Lung microvascular endothelial cell (primary cell): Measurements from ENCODE around the gene DMRTA2. TPM values are rescaled to one million over a fixed set of nuclear protein-coding genes. Genes with fewer than 3 reads are reported as not detected.
A peak's percentile ranks its signal among the peaks of the same experiment; 100 is the strongest.

ENCODE experiments used
- DNase-seq, 2 donors: peaks; one replicate each; pipeline versions ENCODE4 v3.0.0 to v3.0.0-alpha.2; 2010; ENCODE audit warnings: low read depth in 2 of 2
- total RNA-seq: library from RNA; depleted of rRNA; stranded (reverse); fragments of >200 nt; gene quantifications from 2 replicates; pipeline ENCODE4 v1.2.1, GENCODE V29; 2014

Gene DMRTA2
- total RNA-seq, 1 donor from 2014 or later, result not detected

DNA sequence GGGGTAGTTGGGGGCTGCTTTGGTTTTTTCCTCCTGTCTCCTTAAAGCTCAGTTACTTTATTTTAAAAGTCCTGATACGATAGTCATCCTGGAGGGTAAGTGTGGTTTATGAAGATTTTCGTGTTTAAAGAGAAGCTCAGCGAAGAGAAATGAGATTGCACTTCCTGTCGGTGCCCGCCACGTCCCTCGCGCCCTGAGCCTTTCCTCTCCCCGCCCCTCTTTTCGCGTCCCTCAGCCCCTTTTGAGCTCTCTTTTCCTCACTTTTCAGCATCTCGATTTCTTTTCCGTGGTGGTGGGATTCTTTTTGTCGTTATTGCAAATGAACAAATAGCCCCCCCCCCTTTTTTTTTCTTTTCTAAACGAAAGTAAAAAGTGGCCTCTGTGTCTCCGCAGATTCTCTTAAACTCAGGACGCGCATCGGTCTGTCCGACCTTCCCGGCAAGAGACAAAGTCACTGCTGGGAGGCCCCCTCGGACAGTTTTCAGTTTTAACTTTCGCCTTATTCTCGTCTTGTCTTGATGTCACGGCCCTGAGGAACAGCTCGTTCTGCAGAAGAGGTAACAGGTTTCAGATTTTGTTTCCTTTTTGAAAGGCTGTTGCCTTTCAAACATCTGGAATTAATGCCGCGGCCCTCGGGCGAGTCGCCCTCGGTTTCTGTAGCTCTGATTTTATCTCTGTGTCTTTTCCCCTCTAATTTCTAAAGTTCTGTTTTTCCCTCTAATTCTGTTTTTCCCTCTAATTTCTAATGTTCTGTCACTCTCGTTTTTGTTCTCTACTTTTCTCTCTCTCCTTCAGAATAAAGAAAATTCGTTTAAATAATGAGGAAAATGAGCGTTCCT lies 1.0 kb upstream of the DMRTA2 start:
- DNase-seq, result peak in 1 of 2 donors; percentile 34

DNA sequence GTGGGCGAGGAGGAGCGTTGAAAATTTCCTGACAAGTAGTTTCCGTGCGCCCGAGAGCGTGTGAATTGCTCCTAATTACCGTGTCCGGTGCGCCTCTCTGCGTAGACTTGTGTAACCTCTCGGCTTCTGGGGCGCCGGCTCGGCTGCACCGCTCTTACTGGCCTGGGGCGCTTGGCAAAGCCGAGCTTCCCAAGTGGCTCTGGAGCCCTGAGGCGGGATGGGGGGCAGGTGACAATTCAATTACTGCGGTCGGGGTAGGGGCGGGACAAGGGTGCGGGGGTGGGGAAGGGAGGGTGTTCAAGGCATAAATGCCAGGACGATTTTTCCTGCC lies 392 bp upstream of the DMRTA2 start:
- DNase-seq, result no peak

DNA sequence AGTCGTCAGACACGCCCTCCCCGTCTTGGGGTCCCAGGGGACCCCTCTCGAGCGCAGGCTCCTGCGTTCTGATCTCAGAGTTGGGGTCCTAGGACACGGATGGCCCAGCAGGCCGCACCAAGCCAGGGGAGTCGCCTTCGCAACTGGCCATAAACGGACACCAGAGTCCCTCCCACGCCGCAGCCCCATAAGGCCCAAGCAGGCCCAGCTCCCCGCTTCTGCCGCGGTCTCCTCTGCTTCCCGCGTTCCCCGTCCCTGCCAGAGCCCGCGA lies 633 bp downstream of the DMRTA2 start:
- no peak for DNase-seq

DNA sequence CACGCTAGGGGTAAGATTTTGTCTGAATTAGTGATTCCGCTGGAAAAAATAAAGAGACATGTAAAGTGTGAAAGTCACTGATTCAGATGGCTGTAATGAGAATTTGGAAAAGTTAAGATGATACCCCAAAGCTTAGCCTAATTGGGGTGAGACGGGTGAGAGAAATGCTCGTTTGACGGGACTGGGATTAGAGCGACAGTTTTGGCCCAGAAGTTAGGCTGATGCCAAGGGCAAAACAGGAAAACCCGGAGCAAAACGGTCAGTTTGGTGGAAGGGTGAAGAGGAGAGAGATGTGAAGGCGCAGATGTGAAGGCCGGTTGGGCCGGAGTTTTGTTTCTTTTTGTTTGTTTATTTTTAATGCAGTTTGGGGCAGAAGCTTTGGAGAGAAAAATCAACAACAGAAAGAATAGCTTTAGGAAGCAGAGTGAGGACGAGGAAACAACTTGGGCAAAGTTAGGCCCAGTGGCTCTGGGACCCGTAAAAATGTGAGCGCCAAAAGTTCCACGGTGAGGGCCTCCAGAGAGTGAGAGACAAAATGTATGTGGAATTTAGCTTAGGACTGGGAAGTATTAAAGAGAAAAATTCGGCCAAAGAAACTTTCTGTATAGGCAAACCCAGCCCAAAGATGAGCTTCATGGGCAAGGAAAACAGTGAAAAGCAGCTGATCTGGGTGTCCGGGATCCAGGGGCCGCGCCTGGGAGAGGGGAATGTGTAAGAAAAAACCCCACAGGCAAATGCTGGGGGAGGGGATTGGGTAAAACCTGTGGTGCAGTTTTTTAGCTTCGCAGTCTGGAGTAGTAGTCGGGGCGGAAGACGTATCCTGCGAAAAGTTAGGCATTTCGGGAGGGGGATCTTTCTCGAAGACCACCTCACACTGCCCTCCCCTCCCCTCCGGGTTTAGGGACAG lies 1.2 kb downstream of the DMRTA2 start:
- DNase-seq, result no peak

DNA sequence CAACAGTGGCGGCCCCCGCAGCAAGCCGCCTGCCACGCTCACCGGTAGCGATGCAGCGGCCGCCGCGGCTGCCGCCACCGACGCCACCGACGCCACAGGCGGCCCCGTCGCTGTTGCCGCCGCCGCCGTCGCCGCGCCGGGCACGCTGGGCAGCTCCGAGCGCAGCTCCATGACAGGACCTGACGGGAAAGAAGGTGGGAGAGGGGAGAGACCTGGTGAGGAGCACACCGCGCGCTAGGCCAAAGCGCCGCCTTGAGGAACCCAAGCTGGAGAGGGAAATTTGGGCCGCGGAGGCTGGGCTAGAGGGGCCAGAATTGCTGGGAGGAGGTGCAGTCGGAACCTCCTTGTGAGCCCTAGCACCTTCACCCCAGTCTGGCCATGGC lies 1.9 kb downstream of the DMRTA2 start:
- no peak for DNase-seq

DNA sequence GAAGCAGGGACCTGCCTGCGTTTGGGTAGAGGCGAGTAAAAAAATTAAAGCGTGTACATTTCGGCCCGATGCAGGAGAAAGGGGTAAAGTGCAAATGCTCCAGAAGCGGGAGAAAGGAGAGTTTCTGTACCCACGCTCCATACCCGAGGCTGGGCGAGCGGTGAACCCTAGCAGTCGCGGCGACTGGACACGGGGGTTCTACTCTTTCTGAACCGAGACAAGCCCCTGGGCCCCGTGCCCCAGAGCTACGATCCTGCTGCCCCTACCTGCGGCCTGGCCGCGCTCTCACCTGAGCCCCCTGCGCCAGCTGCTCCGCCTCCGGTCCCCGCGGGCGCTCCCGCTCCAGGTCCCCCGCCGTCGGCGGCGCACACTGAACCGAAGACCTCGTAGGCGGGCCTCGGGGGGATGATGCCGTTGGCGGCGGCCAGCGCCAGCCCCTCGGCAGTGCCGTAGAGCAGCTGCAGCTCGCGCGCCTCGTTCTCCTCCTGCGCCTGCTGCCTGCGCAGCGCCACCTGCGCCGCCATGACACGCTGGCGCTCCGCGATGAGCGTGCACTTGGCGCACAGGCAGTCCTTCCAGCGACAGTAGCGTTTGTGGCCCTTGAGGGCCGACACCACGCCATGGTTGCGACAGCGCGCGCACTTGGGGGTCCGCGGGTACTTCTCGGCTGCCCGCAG lies 2.4 kb downstream of the DMRTA2 start:
- DNase-seq, result peak in 1 of 2 donors; percentile 35

DNA sequence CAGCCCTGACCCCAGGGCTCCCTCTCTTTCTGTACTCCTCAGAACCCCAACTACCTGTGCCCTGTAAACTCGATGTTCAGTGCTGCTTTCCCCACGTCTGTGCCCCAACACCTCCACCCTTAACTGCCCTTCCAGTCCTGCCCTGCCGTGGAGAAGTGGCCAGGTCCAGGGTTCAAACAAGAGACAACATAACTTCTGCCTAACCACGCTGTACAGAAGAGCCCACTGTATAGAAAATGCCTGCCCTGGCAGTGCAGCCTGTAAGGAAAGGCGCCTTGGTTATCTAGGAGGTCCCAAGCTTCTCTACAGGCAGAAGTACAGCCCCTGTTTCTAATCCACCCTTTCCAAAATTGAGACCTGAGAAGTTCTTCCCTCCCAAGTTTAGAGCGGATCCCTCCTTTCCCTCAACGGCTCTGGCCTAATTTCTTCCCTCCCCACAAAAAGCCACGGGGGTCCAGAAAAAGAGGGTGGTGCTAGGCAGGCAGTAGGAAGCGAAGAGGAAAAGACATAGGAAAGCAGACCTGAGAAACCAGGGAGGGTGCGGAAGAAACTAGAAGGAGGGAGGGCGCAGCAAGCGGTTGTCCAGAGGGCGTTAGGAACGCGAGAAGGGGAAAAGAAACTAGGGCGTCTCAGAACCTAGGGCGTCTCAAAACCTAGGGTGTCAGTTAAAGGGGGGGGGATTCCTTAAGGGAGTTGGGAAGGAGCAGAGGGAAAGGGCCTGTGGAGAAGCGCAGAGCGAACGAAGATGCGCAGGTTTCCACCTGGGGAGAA lies 3.2 kb downstream of the DMRTA2 start:
- DNase-seq, result no peak

DNA sequence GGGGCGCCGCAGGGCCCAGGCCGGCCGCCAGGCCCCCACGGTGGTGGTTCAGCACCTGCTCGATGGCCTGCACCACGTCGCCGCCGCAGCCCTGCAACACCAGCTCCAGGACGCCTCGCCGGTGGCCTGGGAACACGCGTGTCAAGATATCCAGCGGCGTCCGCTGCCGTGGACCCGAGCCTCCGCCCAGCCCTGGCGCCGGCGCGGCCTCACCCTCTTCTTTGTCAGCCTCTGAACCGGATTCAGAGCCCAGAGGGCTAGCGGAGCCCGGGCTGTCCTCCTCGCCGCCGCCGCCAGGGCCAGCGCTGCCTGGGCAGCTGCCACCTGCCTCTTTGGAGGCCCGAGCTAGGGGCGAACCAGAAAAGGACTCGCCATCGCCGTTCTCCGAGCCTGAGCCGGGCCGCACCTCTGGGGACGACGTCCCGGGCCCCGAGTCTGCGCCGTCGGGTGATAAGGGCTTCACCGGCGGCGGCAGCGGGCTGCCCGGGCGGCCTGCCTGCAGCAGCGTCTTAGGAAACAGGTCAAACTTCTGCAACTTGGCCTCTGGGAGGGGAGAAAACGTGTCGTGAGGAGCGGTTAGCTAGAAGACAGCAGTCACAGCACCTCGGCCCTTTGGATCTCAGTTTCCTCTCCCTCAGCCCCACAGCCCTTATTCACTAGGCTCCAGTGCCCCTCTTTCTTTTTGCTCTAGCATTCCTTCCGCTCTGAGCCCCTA lies 3.9 kb downstream of the DMRTA2 start:
- DNase-seq, result peak in 1 of 2 donors; percentile 36

DNA sequence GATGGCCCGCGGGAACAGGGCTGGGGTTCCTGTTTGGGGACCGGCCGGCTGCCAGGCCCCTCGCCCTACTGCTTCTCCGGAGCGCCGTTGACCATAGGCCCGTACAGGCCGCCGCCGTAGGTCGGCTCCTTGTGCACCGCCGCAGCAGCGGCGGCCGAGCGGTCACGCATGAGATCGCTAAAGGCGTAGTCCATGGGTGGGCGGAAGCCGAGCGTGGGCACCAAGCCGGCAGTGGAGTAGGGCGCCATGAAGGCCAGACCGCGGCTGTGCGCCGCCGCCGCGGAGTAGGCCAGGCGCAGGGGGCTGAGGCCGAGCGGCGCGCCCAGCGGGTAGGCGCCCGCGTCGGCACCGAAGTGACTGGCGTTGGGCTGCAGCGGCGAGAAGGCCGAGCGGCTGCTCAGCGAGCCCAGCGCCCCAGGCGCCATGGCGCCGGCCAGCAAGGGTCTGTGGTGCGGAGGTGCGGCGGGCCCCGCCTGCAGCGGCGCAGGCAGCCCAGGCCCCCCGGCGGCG lies 4.6 kb downstream of the DMRTA2 start:
- peak in 1 of 2 donors; percentile 34 for DNase-seq

DNA sequence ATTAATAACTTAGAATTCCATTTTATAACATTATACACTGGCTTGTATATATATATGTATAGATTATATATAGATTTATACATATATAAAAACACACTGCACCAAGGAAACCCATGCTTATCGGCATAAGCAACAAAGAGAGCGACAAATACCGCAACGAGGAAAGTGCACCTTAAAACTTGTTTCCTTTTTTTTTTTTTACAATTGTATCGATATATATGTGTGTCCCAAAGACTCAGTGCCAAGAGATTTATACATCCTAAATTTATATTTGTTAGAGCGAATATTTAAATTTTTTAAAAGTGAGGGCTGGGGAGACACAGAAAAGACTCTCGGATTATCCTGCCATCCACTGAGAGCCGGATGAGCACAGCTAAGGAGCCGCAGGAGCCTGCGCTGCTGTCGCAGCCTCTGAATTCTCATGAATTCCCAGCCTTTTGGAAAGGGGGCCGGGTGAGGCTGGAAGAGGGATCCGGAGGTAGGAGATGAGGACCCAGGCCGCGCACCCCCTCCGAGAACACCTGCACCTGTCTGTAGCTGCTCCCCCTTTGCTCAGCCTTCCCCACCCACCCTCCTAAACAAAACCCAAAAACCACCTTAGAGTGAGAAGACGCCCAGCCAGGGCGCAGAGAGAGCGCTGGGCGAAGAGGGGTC lies 5.2 kb downstream of the DMRTA2 start:
- no peak for DNase-seq

DNA sequence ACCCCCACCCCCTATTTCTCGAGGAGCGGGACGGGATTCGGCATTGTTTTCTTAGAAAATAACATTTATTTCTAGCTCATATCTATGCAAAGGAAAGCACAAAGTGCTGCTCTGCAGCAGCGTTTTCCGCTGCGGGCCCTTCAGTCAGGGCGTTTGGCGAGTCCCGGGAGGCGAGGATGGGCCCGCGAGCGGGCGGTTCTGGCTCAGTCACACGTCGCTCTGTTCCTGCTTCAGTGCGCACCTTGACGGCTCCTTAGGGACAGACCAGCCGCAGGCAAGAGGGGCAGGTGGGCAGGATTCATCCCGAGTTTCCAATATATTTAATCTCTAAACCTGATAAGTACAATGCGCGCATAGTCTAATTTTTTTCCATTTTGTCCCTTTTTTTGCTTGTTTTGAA lies 5.7 kb downstream of the DMRTA2 start:
- DNase-seq, result no peak

DNA sequence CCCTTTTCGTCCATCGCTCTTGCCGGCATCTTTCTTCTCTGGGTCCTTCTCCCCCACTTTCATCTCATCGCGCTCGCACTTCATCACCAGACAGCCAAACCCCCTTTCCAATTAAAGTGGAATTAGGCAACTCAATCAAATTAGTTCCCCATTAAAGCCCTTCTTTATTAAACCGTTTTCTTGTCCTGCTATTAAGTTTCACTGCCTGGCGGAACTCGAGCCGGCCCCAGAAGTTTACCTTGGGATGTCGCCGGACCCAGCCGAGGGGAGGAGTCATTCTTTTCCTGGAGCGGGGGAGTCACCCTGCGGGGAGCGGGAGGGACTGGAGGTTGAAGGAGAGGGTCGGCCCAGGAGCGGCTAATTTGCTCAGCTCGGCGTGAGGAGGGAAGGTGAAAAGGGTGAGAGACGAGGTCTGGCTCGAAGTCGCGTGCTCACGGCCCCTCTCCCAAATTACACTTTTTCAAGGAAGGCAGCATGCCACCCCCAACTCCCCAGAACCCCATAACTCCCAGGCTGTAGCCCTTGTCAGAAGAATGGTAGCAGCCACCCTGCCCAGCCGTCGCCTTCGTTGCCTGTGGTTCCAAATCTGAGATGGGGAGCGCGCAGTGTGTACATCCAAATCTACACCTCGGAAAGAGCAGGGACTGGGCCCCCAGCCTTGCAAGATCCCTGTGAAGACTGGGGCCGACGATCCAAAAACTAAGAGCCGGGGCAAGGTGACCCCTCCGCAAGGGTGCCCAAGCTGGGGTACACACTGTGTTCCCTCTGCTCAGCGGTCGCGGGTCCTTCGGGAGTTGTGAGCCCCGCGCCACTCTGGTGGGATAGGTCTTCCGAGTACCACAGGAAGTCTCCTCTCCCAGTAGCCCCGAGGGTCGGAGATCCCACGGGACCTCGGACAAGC lies 6.4 kb downstream of the DMRTA2 start:
- no peak for DNase-seq

DNA sequence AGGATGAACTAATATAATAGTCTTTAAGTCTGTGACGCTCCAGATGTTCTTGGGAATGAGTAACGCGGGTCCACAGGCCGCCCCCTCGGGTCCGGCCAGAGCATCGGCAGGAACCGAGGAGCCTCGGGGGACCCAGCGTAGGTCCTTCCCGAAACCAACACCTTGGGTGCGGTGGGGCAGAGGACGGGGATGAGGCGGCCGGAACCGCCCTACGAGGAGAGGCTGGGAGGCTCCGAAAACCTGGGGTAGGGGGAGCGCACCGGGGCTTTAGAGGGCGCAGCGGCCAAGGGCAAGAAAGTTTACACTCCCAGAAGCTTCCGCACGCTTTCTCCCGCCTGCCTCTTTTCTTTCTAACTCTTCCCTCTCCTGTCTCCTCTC lies 7.1 kb downstream of the DMRTA2 start:
- DNase-seq, result no peak

DNA sequence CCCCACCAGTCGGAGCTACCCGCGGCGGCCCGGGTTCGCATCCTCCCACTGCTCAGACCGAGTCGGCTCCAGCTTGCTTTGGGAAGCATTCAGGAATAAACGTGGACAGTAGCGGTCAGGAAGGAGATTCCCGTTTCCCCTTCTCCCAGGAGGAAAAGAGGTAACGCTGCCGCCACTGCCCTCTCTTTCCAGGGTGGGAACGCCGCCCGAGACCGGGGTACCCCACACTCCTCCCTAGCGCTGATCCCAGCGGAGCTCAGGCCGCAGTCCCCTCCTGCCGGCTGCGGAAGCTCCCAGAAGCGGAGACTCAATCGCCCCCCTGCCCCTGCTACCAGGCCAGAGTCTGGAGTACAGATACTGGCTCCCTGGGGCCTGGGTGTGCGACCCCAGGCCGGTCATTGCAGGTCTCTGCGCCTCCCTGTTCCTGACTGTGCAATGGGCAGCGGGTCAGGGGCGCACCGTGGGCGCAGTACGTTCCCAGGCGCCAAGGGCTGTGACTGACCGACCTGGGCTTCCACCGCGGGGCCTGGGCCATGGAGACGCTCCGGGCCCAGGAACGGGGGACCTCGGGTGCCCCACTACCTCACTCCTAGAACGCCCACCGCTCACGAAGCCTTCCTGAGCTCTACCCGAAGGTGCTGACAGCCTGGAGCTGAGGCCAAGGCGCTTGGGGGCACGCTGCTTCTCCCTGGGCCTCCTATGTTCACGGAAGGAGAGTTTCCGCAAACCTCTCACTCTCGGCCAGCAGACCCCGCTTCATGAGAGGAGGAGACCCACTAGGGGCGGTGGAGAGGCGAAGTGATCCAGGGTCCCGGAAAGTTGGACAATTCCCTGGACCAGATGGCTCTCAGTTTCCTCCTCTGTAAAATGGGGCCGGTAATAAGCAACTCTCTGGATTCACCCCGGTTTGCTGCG lies 7.8 kb downstream of the DMRTA2 start:
- no peak for DNase-seq

DNA sequence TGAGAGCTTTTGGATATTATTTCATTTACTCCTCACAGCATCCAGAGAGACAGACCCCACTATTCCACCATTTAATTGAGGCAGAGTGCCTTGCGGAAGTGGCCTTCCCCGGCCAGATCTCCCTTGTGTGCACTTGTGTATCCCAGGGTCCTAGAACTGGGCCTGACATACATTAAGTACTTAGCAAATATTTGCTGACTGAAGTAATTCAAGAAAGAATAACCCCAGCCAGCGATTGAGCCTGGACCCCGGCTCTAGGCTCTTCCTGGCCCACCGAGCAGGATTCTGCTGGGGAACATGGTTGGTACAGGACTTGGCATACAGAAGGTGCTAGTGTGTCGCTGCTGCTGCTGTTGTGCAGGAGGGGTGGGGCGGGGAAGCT lies 8.4 kb downstream of the DMRTA2 start:
- DNase-seq, result no peak

DNA sequence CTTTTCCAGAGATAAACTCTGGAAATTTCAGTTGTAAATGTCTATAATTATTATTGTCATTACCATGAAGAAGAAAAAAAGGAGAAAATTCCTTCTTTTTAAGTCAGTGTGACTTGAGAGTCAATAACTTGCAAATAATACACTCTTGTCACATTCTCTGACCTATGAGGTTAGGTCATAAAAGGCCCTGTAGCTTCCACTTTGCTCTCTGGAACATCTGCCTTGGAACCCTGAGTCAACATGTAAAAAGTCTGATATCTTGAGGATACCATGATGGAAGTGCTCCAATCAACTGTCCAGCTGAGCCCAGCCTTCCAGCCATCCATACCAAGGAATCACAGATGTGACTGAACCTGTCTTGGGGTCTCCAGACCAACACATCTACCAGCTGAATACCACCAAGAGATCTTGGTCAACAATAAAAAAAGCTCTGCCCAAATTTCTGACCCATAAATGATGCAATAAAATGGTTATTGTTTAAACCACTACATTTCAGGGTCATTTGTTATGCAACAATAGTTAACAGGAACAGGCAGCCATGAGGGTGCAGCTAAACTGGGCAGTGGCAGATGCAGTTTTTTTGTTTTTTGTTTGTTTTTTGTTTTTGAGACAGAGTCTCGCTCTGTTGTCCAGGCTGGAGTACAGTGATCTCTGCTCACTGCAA lies 10.3 kb downstream of the DMRTA2 start:
- no peak for DNase-seq

DNA sequence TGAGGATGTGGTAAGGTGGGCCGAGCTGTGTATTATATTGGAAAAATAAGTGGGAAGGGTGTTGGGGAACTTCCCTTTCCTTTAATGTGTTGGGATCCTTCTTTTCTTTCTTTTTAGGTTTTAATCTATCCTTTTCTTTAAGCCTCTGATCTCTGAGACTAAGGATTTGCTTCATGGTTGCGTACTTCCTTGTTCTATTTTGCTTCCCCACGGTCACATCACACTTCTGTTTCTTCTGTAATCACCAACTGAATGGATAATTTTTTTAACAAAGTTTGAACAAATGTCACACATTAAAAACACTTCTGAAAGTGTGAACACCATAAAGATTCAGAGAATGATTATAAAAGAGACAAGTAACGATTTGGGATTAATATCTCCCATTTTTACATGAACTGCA lies 17.4 kb downstream of the DMRTA2 start:
- no peak for DNase-seq
